HG03378 (cell line): ENCODE data around the gene ACOX2.

Source experiments
- ATAC-seq: cut with Tn5 transposase; IDR thresholded peaks from one replicate; pipeline ENCODE4 v1.9.1; 2021; ENCODE audit warnings: mild to moderate bottlenecking, moderate library complexity; ENCODE audit not compliant: unreplicated experiment

The ACOX2 gene

DNA sequence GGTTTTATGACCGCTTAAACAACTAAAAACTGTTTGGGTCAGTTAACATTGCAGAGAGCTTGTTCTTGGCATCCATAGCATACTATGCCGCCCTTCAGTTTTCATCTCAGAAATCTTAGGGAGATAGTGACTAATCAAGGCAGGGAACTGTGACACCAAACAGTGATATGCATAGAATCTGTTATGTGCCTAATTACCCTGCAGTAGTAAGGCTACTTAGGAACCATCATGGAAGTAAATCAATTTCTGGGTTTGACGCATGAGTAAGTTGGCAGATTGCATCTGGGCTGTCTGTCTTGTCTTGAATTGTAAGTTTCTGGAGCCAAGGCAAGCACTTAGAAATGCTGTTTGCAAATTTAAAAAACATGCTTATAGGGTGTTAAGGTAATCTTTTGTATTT lies 22.6 kb downstream of the ACOX2 start:
- no peak for ATAC-seq

DNA sequence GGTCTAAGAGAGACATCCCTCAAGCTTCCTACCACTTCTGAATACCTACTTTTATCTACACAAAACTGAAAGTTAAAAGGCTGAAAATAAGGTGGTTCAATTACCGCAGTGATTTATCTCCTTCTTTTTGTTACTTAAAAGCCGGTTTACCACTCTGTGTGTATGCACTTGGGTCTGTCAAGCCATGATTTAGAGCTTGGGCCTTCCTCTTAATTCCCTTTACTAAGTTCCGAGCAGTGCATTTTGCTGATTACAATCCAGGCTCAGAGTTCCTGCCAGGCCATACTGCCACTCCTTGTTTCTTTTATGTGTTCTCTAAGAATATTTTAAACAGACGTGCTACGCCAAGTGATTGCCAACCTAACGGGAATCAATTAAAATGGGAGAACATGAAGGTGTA lies 28.6 kb downstream of the ACOX2 start:
- ATAC-seq: no peak

DNA sequence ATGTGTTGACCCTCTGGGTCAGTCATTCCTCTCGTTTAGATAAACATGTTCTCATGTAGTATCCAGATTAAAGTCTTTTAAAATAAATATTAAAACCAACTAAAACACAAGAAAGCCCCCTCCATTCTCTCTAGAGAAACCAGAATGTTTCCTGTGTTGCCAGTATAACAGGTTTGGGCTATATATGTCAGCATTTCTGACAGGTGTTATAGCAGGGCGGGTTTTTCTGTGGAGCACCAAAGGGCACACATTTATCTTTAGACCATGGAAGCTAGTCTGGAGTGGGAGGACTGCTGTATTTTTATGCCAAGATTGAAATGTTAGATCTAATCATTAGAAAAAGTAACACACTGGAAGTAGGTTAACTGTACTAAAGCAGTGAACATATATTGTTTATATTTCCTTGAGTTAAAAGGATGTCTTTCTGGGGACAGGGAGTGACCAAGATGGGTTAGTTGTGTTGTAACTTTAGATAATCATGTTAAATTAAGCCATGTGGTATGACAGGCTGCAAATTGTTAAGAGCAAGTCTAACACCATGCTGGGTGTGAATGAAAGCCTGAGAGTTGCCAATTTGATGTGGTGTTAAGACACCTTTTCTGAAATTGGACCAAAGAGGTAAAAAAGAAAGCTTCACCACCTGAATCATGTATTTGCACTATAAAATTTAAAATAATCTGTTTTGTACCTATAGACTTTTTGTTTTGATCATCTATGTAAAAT lies 29.5 kb downstream of the ACOX2 start:
- ATAC-seq: no peak

DNA sequence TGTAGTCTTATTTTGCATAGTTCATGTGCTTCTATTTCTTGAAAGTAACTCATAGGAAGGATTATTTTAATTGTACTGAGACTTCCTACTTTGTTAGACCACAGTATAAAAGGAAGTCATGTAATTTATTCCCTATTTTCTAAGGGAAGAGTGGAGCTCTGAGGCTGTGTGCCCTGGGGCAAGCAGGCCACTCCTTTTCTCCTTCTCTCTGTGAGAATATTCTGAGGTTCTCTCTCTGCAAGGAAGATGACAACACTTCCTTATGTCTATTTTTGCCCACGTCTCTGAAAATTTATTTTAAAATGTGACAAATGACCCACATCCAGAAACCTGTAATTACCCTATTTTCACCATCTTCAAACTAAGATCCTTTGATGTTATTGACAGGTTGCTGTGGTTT lies 34.1 kb downstream of the ACOX2 start:
- no peak for ATAC-seq

DNA sequence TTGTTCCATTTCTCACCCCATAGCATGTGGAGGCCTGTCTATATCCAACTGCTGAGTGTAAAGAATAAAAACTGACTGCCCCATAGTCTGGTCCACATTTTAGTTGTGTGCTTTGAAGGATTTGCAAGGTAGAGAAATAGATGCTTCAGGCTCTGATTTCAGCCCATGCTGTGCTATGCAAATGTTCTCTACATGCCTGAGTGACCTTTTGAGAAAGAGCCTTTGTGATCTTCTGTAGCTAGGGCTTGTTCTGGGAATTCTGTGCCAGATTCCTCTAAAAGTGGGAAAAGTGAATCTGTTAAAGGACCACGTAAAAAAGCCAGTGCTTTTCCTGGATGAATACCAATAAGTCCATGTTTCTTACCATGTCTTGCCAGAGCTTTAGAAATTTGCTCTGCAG lies 39.9 kb downstream of the ACOX2 start:
- ATAC-seq: no peak

DNA sequence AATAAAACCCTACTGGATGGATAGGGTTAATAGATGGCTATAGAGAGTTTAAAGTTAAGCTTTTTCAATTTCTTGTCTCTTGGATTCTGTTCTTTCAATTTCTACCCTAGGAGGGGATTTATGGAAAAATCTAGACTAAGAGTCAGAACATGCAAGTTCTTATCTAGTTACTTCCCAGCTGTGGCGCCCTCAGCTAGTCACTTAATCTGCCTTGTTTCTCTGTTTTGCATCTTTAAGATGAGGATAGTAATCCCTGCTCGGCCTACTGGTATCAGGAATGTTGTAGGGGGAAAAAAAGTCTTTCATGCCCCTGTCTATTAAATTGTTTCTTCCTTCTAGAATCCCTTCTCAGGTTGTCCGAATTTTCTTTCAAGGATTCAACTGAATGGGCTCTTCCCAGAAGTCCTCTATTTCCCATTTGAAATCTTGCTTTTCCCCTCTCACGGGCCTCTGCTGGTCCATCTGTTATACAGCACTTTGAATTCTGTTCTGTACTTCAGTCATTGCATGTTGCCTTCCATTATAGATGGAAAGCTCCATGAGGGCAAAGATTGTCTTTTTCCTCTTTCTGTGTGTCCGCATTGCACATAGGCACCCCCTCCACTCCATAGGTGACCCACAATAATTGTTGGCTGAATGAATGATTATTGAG lies 40.7 kb downstream of the ACOX2 start:
- ATAC-seq: no peak

DNA sequence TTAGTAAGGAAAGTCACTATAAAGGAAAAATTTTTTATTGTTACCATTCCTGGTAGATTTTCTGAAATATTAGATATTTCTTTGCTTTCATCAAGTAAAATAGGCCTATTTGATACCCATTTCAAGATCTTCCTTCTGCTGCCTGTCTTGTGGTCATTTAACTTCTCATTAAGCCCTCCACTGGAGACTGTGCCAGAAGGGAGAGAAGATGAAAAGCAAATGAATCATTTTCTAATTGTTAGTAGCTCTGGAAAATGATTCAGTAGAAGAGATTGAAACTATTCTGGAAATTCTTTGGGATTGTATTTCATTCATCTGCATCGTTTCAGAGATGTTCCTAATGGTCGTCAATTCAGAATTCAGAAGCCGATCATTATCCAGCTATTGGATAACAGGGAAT lies 41.9 kb downstream of the ACOX2 start:
- no peak for ATAC-seq

DNA sequence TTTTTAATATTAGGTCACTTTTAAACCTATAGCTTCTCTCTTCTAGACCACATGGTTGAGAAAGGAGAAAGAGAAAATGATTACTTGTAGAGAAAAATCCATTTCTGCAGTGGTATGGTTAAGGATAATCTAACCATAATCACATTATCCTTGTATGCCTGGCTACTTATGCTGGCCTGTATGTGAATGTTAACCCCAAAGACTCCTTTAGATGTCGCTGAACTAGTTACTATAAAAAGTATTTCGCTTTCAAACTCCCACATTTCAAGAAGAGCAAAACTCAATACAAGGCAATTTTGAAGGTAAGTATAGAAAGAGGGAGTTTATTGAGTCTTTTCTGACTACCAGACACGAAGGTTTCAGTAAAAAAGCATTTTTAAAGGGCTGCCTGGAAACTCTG lies 42.9 kb downstream of the ACOX2 start:
- ATAC-seq: no peak

DNA sequence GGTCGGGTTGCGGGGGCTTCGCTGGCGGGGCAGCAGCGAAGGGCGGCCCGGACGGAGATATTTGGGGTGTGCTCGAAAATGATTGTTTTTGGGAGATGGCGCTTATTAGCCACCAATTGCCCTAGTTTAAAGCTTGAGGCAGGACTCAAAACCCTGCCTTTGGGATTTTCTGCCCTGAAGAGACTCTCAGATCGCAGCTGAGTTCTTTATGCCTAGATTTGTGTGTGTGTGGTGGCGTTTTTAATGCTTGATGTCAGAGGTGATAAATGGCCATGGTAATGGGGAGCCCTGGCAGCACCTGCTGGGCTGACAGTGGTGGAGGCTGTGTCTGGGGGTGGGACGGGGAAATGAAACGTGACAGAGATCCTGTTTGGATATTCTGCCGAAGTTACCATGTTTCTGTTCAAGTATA lies 44.5 kb downstream of the ACOX2 start:
- ATAC-seq: no peak

DNA sequence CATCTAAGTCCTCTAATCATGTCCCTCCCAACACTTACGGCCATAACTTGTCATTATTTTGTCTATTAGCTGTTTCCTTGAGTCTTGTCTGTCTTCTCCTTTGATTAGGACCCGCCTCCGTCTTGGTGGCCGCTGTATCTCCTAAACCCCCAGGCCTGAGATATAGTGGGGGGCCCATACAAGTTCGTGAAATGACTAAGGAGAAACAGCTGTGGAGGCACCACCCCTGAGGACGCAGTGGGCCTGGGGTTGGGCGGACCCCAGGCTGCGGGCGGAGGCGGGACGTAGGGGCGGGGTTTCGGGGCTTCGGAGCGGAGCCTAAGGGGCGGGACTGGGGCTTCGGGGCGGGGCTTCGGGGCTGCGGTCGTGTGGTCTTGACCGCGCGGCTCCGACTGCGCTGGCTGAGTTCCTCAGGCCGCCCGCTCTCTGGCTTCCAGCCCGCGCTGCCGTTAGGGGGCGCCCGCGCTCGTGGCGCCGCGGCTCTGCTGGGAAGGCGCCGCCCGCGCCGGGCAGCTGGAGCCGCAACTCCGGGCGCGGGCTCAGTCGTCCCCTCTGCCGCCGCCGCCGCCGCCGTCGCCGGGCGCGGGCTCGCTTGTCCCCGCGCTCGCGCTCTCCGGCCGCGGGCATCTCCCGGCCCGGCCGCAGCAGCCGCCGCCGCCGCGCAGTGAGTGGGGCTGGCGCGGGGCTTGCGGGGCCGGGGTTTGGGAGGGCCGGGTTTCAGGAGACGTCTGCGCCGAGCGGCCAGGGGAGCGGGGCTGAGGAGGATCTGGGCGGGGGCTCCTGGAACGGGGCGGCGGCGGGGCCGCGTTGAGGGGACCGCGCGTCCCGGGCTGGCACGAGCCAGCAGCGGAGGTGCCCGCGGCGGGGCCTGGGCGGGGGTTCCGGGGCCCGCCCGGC lies 45.2 kb downstream of the ACOX2 start, which contains the start of gene KCTD6:
TSS of gene KCTD6 (plus strand) at position 591 of the 897 bp plus-strand sequence. CDS start 6,660 bp downstream, outside the sequence.
- peak; percentile 47 for ATAC-seq

DNA sequence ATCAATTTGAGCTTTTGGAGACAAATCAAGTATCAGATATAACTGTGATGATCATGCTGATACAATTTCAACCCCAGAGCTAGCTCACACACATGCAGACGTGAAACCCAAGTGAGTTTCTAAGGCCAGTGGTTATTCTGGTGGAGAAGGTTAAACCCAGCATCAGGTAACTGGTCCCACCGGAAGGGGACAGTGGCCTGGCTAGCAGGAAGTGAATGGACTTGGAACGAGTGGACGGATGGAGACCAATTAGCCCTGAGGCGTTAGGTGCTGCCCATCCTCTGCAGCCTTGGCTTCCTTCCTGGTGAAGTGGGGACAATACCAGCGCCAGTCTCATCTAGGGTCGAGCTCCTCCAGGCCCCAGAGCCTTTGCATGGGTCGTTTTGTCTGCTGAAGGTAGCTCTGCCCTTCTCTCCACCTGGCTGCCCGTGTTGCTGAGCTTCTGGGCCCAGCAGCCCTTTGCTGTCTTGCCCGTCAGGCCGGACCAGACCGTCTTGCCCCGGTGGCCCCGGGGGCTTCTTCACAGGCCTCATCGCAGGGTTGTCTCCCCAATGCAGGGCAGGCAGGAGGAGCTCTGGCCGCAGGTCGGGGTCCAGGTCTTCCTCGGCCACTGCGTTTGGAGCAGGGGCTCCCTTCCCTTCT lies 46.0 kb downstream of the ACOX2 start:
- ATAC-seq: no peak

DNA sequence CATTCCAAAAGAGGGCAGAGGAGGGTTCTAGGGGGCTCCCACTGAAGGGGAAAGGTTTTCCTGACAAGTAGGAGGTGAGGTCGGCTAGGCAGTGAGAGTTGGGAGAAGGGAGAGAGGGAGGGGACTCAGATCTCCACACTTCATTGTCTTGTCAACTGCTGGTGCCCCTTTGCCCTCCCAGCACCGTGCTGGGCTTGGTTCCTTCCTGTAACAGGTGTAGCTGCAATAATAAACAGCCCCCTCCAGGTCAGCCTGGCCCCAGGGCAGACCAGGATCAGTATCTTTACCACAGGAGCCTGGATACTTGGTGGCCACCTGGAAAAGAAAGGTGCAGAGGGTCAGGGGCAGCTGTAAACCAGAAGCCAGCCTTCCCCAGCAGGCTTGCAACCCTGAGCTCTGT lies 48.0 kb downstream of the ACOX2 start:
- ATAC-seq: no peak

DNA sequence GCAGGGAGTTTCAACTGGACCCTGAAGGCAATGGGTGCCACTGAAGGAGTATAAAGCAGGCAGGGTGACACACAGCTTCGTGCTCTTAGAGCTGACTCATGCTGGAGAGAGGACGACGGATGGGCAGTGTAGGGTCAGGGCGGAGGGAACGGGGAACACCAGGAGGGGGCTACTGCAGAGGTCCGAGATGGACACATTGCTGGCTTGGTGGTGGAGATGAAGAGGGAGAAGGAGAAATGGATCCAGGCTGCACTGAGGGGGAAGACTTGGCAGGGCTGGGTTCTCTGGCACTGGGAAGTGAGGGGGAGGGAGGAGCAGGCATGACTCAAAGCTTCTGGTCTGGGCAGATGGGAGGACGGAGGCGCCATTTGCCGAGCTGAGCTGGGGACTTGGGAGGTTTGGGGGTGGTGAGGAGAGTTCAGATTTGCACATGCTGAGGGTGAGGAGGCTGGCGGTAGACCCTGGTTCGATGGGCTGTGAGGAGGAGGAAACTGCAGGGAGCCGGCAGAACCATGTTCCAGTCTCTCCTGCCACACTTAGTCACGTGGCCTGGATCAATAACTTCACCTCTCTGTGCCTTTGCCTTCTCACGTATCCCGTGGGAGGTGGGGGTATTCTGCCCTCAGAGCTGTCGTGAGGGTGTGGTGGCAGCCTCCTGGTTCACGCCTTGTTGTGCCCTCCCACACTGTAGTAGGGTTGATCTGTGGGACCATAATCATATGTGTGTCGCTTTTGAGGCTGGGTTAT lies 49.7 kb downstream of the ACOX2 start:
- no peak for ATAC-seq

DNA sequence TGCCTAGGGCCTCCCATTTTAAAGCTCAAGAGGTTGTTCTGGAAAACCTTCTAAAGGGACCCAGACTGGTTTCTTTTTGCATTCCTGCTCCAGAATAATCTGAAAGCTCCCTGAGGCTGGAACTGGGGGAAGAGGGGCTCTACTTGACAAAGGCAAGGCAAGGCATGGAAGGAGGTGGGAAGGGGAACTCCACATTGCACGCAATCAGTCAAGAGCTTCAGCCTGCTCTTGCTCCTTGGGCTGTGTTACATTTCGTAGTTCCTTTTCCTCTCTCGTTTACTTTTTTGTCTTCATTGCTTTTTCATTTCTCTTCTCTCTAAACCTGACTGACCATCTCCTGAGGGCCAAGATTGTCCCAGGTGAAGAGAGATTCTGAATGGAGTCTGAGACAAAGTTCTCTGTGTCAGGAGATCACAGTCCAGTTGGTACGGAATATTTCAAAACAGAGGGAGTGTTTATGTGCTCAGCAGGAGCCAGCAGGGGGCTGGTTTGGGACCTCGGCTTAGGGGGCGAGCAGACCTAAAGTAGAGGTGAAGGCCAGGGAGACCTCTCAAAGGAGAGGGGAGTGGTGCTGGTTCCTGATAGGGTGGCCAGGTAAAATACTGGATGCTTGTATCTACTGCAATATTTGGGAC lies 51.1 kb downstream of the ACOX2 start:
- no peak for ATAC-seq

DNA sequence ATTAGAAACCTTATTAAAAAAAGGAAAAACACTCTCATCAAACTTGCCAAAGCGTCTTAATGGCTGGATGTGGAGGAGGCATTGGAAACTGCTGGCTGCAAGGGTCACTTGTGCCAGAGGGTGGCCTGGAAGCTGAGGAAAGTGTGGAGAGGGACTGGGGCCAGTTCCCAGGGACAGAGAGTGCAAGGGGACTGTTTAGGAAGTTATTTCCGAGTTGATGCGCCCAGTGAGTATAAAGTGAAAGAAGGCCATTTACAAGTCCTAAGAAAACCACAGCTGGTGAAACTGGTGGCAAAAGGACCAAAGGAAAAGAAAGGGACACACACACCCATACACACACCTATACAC lies 52.3 kb downstream of the ACOX2 start:
- ATAC-seq: no peak

DNA sequence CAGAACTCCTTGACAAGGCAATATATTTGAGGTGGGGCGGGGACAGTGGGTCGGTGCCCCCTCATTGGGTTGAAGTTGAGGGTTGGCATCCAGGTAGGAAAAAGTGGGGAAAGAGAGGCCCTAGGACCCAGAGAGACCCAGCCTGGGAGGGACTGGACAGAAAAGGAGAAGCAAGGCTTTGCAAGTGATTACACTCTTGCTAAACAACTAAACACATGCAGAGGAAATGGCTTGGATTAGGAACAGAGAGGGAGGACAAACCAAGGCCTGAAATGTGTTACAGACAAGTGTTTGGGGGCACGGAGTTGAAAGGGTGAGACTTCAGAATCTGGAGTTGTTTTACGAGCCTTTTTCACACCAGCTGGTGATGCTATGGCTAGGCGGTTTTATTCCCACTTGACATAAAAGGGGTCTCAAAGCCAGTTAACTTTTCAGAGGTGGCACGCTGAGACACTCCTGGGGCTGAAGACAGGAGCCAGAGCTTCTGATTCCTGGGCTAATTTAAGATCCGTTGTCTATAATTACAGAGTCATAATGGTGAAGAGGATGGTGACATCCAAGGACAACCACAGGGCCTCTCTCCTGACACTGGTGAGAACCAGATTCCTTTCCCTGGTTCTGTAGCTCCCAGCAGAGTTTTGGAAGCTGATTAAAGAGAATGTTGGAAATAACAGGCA lies 52.8 kb downstream of the ACOX2 start:
- no peak for ATAC-seq

DNA sequence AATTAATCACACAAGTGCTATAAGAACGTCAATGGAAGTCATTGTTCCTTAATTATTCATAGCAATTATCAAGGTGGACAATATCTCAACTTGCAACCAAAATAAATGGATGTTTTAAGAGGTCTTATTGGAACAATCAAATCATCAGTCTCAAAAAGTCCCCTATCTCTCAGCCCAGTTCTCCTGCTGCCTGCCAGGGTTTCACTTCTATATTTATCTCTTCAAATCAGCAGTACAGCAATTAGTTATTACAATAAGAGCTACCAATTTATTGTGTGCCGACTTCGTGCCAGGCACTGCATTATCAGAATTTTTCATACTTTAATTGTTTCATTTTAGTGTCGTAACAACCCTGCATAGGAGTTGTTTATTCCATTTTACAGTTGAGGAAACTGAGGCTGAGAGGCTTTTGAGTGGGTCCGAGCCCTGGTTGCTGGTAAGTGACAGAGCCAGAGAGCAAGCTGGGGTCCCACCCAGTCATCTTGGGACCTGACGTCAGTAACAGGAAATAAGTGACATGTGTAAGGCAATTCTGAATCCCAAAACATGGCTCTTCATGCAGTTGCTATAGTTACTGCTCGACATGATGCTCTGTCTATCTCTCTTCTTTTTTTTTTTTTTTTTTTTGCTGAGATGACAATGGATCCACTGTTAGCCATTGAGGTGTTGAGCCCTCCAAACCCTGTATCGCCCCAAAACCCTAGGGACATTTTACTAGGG lies 53.9 kb downstream of the ACOX2 start:
- ATAC-seq: no peak

DNA sequence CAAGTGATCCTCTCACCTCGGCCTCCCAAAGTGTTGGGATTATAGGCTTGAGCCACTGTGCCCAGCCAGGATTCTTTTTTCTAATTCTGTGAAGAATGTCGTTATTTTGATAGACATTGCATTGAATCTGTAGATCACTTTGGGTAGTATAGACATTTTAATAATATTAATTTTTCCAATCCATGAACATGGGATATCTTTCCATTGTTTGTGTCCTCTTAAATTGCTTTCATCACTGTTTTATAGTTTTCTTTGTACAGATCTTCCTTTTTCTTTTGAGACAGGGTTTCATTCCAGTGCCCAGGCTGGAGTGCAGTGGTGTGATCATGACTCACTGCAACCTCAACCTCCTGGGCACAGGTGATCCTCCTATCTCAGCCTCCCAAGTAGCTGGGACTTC lies 56.7 kb downstream of the ACOX2 start:
- ATAC-seq: no peak

DNA sequence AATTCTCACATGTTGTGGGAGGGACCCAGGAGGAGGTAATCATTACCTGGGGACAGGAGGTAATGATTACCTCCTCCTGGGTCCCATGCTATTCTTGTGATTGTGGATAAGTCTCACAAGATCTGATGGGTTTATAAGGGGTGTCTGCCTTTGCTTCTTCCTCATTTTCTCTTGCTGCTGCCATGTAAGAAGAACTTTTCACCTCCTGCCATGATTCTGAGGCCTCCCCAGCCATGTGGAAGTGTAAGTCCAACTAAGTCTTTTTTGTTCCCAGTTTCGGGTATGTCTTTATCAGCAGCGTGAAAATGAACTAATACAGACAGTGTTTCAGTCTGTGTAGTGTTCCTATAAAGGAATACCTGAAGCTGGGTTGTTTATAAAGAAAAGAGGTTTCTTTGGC lies 58.2 kb downstream of the ACOX2 start:
- ATAC-seq: no peak
